Left ventricle myocardium inferior (tissue), 1 donor: Measurements from ENCODE around the gene SLC23A3. TPM values are rescaled to one million over a fixed set of nuclear protein-coding genes. Genes with fewer than 3 reads are reported as not detected.

ENCODE experiments used
- DNase-seq: peaks from one replicate; pipeline ENCODE4 v3.0.0-alpha.2; 2020
- H3K27ac ChIP-seq: fragments of 200-600 bp; replicated peaks from 2 replicates; pipeline ENCODE4 v1.8.0; 2021
- H3K27me3 ChIP-seq: fragments of 200-600 bp; 2 replicates; pipeline ENCODE4 v1.8.0; 2021; ENCODE audit warnings: low read depth
- H3K36me3 ChIP-seq: fragments of 200-600 bp; 2 replicates; pipeline ENCODE4 v1.8.0; 2021
- H3K4me1 ChIP-seq: fragments of 200-600 bp; 2 replicates; pipeline ENCODE4 v1.8.0; 2021
- H3K4me3 ChIP-seq: fragments of 200-600 bp; 2 replicates; pipeline ENCODE4 v1.8.0; 2021; ENCODE audit warnings: mild to moderate bottlenecking, moderate library complexity
- H3K9me3 ChIP-seq: fragments of 200-600 bp; replicated peaks from 2 replicates; pipeline ENCODE4 v1.8.0; 2021
- intact Hi-C: fragments of 100-400 bp; cut with micrococcal nuclease; formaldehyde crosslinking; loops from one replicate; pipeline ENCODE4 v1.11.0; 2022
- total RNA-seq: library from RNA; stranded (reverse); fragmentation: NEBNext Ultra II Directional; extraction: Animal tissue kit (Norgen Biotek cat#: 25700); gene quantifications from one replicate; pipeline ENCODE4 v1.2.1, GENCODE V29; 2021
- TF ChIP-seq, protein P1 (sequence below): fragments of 200-600 bp; IDR thresholded peaks from 2 replicates; pipeline ENCODE4 v1.8.0; 2021; ENCODE audit warnings: antibody characterized with exemption, mild to moderate bottlenecking, borderline replicate concordance
- donor health status: DM: no; HTN: yes; CAD: no; lungs with severe emphysema.

SLC23A3 gene
- total RNA-seq, 1 donor from 2014 or later: 0.58 TPM

DNA sequence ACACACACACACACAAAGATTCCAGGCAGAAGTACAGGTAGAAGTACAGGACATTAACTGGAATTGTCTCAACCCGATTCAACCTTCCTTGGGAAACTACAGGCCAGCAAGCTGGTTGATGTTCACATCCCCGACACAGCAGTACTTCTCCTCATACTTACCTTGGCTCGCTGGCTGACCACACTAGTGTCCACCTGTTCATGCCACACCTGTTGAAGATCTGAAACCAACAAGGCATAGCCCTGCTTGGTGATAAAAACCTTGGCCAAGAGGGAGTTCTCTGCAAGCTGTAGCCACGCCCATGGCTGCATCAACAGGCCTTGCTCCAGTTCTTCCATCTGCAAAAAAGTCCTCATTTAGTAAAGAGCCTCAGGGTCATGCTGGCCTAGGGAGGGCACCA lies 11.8 kb downstream of the SLC23A3 start:
- Histone ChIP-seq H3K9me3 (no peaks in the 10 kb centered on the region), H3K4me1 (peaks cover 15% of the 10 kb centered on the region), H3K4me3 (no peak overlapping the region), H3K27me3 (no peaks in the 10 kb centered on the region), H3K36me3 (peaks cover 36% of the 10 kb centered on the region), H3K27ac (no peak overlapping the region)
- intact Hi-C loops: no loop called here
- DNase-seq: no peak
- TF ChIP-seq, protein P1, sequence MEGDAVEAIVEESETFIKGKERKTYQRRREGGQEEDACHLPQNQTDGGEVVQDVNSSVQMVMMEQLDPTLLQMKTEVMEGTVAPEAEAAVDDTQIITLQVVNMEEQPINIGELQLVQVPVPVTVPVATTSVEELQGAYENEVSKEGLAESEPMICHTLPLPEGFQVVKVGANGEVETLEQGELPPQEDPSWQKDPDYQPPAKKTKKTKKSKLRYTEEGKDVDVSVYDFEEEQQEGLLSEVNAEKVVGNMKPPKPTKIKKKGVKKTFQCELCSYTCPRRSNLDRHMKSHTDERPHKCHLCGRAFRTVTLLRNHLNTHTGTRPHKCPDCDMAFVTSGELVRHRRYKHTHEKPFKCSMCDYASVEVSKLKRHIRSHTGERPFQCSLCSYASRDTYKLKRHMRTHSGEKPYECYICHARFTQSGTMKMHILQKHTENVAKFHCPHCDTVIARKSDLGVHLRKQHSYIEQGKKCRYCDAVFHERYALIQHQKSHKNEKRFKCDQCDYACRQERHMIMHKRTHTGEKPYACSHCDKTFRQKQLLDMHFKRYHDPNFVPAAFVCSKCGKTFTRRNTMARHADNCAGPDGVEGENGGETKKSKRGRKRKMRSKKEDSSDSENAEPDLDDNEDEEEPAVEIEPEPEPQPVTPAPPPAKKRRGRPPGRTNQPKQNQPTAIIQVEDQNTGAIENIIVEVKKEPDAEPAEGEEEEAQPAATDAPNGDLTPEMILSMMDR: no peak

DNA sequence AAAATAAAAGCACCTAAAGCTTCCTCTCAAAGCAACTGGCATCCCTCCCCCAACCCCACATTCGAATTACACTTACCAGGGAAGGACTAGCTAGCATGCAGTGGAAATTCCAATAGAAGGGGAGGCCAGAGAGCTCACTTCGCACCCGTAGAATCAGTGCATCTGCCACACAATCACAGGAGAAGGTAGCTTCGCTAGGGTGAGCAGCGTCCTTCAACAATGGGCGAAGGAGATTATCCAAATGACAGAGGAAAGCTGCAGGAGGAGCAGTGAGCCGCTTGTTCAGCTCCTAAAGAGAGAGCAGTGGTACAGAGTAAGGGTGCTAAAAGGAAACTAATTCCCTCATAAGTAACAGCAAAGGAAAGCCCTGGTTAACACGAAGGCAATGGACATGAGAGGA lies 12.4 kb downstream of the SLC23A3 start:
- TF ChIP-seq, protein P1: no peak
- Histone ChIP-seq H3K27ac (no peak overlapping the region), H3K9me3 (no peaks in the 10 kb centered on the region), H3K4me1 (peaks cover 15% of the 10 kb centered on the region), H3K36me3 (peaks cover 39% of the 10 kb centered on the region), H3K27me3 (no peaks in the 10 kb centered on the region), H3K4me3 (no peak overlapping the region)
- DNase-seq: no peak
- intact Hi-C loops: no loop called here

DNA sequence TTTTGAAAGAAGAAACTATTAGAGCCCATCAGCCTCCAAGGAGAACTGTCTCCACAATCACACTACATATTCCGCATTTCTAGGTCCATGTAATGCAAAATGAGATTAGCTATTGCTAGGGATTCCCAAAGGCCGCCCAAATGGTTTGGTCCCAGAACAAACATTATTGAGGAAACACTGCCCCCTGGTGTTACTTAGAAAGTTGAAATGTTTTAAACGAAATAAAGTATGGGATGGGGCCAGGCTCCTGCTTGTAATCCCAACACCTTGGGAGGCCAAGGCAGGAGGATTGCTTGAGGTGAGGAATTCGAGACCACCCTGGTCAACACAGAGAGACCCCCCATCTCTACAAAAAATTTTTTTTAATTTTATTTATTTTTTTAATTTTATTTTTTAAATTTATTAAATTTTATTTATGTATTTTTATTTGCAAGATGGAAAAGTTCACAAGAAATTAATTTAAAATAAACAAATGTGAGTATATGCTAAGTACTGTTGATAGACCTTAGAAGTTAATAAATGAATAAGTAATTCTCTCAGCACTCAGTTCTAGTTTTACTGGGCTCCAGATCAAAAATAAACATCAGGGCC lies 14.7 kb downstream of the SLC23A3 start:
- Histone ChIP-seq H3K27me3 (no peaks in the 10 kb centered on the region), H3K9me3 (no peaks in the 10 kb centered on the region), H3K4me3 (no peak overlapping the region), H3K4me1 (peaks cover 6% of the 10 kb centered on the region), H3K27ac (no peak overlapping the region), H3K36me3 (peaks cover 50% of the 10 kb centered on the region)
- TF ChIP-seq, protein P1: peak; percentile 66
- no peak for DNase-seq
- intact Hi-C loops: no loop called here

DNA sequence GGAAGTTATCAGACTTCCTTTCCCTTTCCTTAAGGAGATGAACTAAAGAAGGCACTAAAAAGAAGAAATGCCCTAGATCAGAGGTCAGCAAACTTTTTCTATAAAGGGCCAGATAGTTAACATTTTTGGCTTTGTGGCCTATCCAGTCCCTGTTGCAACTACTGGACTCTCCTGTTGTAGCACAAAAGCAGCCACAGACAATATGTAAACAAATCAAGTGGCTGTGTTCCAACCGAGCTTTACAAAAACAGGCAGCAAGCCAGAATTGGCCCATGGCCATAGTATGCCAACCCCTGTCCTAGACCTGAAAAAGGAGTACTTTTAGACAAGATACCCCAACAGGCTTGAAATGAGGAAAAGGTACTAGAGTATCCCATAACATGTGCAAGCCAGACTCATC lies 20.2 kb downstream of the SLC23A3 start:
- no peak for DNase-seq
- TF ChIP-seq, protein P1: no peak
- no peak overlapping the region for H3K4me3 ChIP-seq
- intact Hi-C loops: loop anchor here (5.0 kb wide), 1 partner anchor 92 kb away; no protein-coding TSS in a partner anchor
- no peaks in the 10 kb centered on the region for H3K27me3 ChIP-seq
- peaks cover 8% of the 10 kb centered on the region for H3K4me1 ChIP-seq
- H3K36me3 ChIP-seq: peaks cover 75% of the 10 kb centered on the region
- H3K27ac ChIP-seq: no peak overlapping the region
- no peaks in the 10 kb centered on the region for H3K9me3 ChIP-seq

DNA sequence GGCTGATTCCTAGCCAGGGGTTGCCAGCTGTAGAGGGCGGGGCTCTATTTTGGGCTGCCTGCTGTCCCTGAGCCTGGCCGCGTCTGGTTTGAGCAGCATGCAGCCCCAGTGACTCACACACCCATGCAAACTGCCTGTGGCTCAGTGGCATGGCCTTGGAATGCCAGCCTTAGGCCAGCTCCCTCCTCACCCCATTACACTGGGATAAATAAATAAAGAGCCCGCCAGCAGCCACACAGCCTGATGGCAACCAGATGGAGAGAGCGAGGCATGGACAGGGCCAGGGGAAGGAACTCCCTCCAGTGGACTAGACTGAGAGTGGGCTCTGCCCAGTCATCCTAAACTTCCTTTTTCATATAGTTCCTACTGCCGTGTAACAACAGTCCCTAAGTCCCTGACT lies 27.5 kb downstream of the SLC23A3 start:
- Histone ChIP-seq H3K4me3 (no peak overlapping the region), H3K36me3 (peaks cover 95% of the 10 kb centered on the region), H3K9me3 (no peaks in the 10 kb centered on the region), H3K27ac (no peak overlapping the region), H3K27me3 (no peaks in the 10 kb centered on the region), H3K4me1 (no peaks in the 10 kb centered on the region)
- no peak for DNase-seq
- intact Hi-C loops: no loop called here
- TF ChIP-seq, protein P1: no peak
